H1 (cell line): ENCODE data around the gene EHBP1. TPM values are rescaled to one million over a fixed set of nuclear protein-coding genes. Genes with fewer than 3 reads are reported as not detected.

ENCODE experiments used
- CTCF ChIA-PET: fragments of 300-600 bp; sonication (Branson Sonifier 250); formaldehyde crosslinking; loops from one replicate; lab custom pipeline; 2021; ENCODE audit not compliant: partially characterized antibody; lab: Charles Lee
- POLR2A ChIA-PET: fragments of 300-600 bp; sonication (Branson Sonifier 250); formaldehyde crosslinking; loops from one replicate; lab custom pipeline; 2021; ENCODE audit warnings: inconsistent platforms; ENCODE audit not compliant: partially characterized antibody; lab: Charles Lee
- DNase-seq, 2 experiments: peaks; one replicate each; pipeline versions ENCODE4 v3.0.0 to v3.0.0-alpha.2; 2010 to 2022; ENCODE audit warnings: low spot score in 2 of 2, low read depth in 1 of 2, mixed read lengths in 1 of 2
- FAIRE-seq: peaks from 2 replicates; lab custom pipeline; 2011; peaks lifted over from hg19 to GRCh38; lab: Jason Lieb, UNC
- H2AFZ ChIP-seq: 2 replicates; pipeline ENCODE4 v1.8.1; 2012; ENCODE audit warnings: low read length, inconsistent platforms
- H2AK5ac ChIP-seq: 2 replicates; pipeline ENCODE4 v1.6.1; 2013; ENCODE audit warnings: low read depth, low read length
- H2BK120ac ChIP-seq: replicated peaks from 2 replicates; pipeline ENCODE3; 2013; ENCODE audit warnings: low read depth, low read length, inconsistent platforms
- H2BK12ac ChIP-seq: 2 replicates; pipeline ENCODE4 v1.6.1; 2013; ENCODE audit warnings: low read depth, low read length
- H2BK15ac ChIP-seq: 2 replicates; pipeline ENCODE4 v1.6.1; 2013; ENCODE audit warnings: low read length
- H2BK20ac ChIP-seq: 2 replicates; pipeline ENCODE4 v1.6.1; 2013; ENCODE audit warnings: low read length
- H2BK5ac ChIP-seq: 2 replicates; pipeline ENCODE4 v1.6.1; 2013; ENCODE audit warnings: low read depth, low read length
- H3K14ac ChIP-seq: 2 replicates; pipeline ENCODE4 v1.6.1; 2013; ENCODE audit warnings: inconsistent platforms; ENCODE audit not compliant: insufficient read length
- H3K18ac ChIP-seq: 2 replicates; pipeline ENCODE4 v1.6.1; 2013; ENCODE audit warnings: low read length; ENCODE audit errors: extremely low read depth
- H3K23ac ChIP-seq: 2 replicates; pipeline ENCODE4 v1.6.1; 2013; ENCODE audit warnings: inconsistent platforms; ENCODE audit not compliant: insufficient read length
- H3K23me2 ChIP-seq: 2 replicates; pipeline ENCODE4 v1.6.1; 2013; ENCODE audit warnings: low read depth, low read length
- H3K27ac ChIP-seq: 2 replicates; pipeline ENCODE4 v1.6.1; 2011; ENCODE audit warnings: low read depth, low read length, inconsistent platforms
- H3K27me3 ChIP-seq, 4 experiments: replicated peaks in 1 of 4; 1 replicate in 1 of 4; 2 replicates in 3 of 4; pipeline versions ENCODE4 v1.6.1 to v1.8.1; 2011 to 2013; ENCODE audit warnings: low read length in 3 of 4, mild to moderate bottlenecking in 3 of 4, inconsistent platforms in 2 of 4, mixed read lengths in 2 of 4, moderate library complexity in 1 of 4; ENCODE audit not compliant: control insufficient read depth in 3 of 4, insufficient read depth in 3 of 4; ENCODE audit errors: extremely low read depth in 1 of 4
- H3K36me3 ChIP-seq, 4 experiments: 2 replicates each; pipeline versions ENCODE4 v1.6.1 to v1.8.1; 2011 to 2013; ENCODE audit warnings: mild to moderate bottlenecking in 4 of 4, low read length in 3 of 4, moderate library complexity in 2 of 4, control low read depth in 1 of 4, inconsistent platforms in 1 of 4; ENCODE audit not compliant: insufficient read depth in 4 of 4, control insufficient read depth in 2 of 4
- H3K4ac ChIP-seq: replicated peaks from 2 replicates; pipeline ENCODE3; 2013; ENCODE audit warnings: low read length, low read depth, mixed read lengths, inconsistent platforms; ENCODE audit not compliant: insufficient read length
- H3K4me1 ChIP-seq, 4 experiments: replicated peaks in 1 of 4; 1 replicate in 1 of 4; 2 replicates in 3 of 4; pipeline versions ENCODE4 v1.6.1 to v1.8.1; 2011 to 2013; ENCODE audit warnings: low read length in 3 of 4, inconsistent platforms in 2 of 4, mixed read lengths in 1 of 4; ENCODE audit not compliant: insufficient read depth in 4 of 4, control insufficient read depth in 3 of 4
- H3K4me2 ChIP-seq, 2 experiments: 2 replicates each; pipeline versions ENCODE4 v1.6.1 to v1.8.1; 2011 to 2013; ENCODE audit warnings: low read depth in 2 of 2, low read length in 2 of 2, control low read depth in 1 of 2, inconsistent platforms in 1 of 2, mild to moderate bottlenecking in 1 of 2; ENCODE audit not compliant: insufficient read depth in 1 of 2
- H3K4me3 ChIP-seq, 4 experiments: fragments of 200-600, 300-600 bp in 1 of 4; sonication (generic), shearing (Covaris generic), sonication (Bioruptor Twin) in 1 of 4; 2 replicates each; pipeline versions ENCODE4 v1.5.1 to v1.8.1; 2011 to 2016; ENCODE audit warnings: low read length in 4 of 4, low read depth in 3 of 4, control low read depth in 2 of 4, inconsistent platforms in 2 of 4, mild to moderate bottlenecking in 2 of 4, mixed read lengths in 1 of 4, moderate library complexity in 1 of 4; ENCODE audit not compliant: insufficient read depth in 2 of 4; ENCODE audit errors: extremely low read depth in 1 of 4
- H3K56ac ChIP-seq: replicated peaks from 2 replicates; pipeline ENCODE3; 2013; ENCODE audit warnings: low read depth, mild to moderate bottlenecking, mixed read lengths, low read length, inconsistent platforms; ENCODE audit not compliant: insufficient read length
- H3K79me1 ChIP-seq: 2 replicates; pipeline ENCODE4 v1.6.1; 2013; ENCODE audit warnings: low read depth, low read length, control low read depth
- H3K79me2 ChIP-seq, 2 experiments: 2 replicates each; pipeline versions ENCODE4 v1.6.1 to v1.8.1; 2012 to 2013; ENCODE audit warnings: low read length in 2 of 2, mild to moderate bottlenecking in 2 of 2, inconsistent platforms in 1 of 2; ENCODE audit not compliant: insufficient read depth in 2 of 2, control insufficient read depth in 1 of 2
- H3K9ac ChIP-seq, 4 experiments: replicated peaks in 1 of 4; 1 replicate in 1 of 4; 2 replicates in 3 of 4; pipeline versions ENCODE4 v1.6.1 to v1.8.1; 2011 to 2013; ENCODE audit warnings: low read depth in 3 of 4, low read length in 3 of 4, control low read depth in 2 of 4, mild to moderate bottlenecking in 2 of 4, moderate library complexity in 2 of 4, inconsistent platforms in 1 of 4; ENCODE audit errors: extremely low read depth in 1 of 4
- H3K9me3 ChIP-seq, 2 experiments: 2 replicates each; pipeline versions ENCODE4 v1.6.1 to v1.8.1; 2012 to 2013; ENCODE audit warnings: mild to moderate bottlenecking in 2 of 2, moderate library complexity in 2 of 2, control low read depth in 1 of 2, inconsistent platforms in 1 of 2, low read depth in 1 of 2, low read length in 1 of 2, mixed read lengths in 1 of 2; ENCODE audit not compliant: insufficient read depth in 2 of 2
- H4K20me1 ChIP-seq, 2 experiments: replicated peaks in 1 of 2; 2 replicates each; pipeline versions ENCODE3 to v1.8.1; 2011 to 2013; ENCODE audit warnings: inconsistent platforms in 2 of 2, low read length in 2 of 2, mild to moderate bottlenecking in 1 of 2; ENCODE audit not compliant: insufficient read depth in 2 of 2, control insufficient read depth in 1 of 2
- H4K5ac ChIP-seq: 2 replicates; pipeline ENCODE4 v1.6.1; 2013; ENCODE audit warnings: low read length, low read depth, mixed read lengths, inconsistent platforms; ENCODE audit not compliant: insufficient read length
- H4K8ac ChIP-seq: 2 replicates; pipeline ENCODE4 v1.8.0; 2013; ENCODE audit warnings: mild to moderate bottlenecking, moderate library complexity, low read length, inconsistent platforms; ENCODE audit not compliant: insufficient read depth; ENCODE audit errors: extremely low read depth
- H4K91ac ChIP-seq: replicated peaks from 2 replicates; pipeline ENCODE3; 2013; ENCODE audit warnings: low read length, mixed read lengths, inconsistent platforms; ENCODE audit not compliant: insufficient read length
- ASH2L ChIP-seq: fragments of 200-600, 300-600 bp; sonication (generic); IDR thresholded peaks from one replicate; pipeline ENCODE4 v1.7.1; 2017; ENCODE audit warnings: low read length
- BCL11A ChIP-seq, 2 experiments: IDR thresholded peaks; one replicate each; pipeline ENCODE4 v1.6.1; 2011; ENCODE audit warnings: low read depth in 2 of 2, low read length in 2 of 2, mild to moderate bottlenecking in 2 of 2
- CBX8 ChIP-seq: fragments of 300-800, 300-1000 bp; sonication (generic); IDR thresholded peaks from 2 replicates; pipeline ENCODE4 v1.7.1; 2016; ENCODE audit warnings: low read depth, low read length, borderline replicate concordance
- KDM4A ChIP-seq: IDR thresholded peaks from one replicate; pipeline ENCODE4 v1.7.1; 2012; ENCODE audit warnings: low read depth, mild to moderate bottlenecking, moderate library complexity, low read length, inconsistent platforms; ENCODE audit not compliant: severe bottlenecking
- KDM5A ChIP-seq: fragments of 200-600 bp; IDR thresholded peaks from 2 replicates; pipeline ENCODE4 v1.7.1; 2012; ENCODE audit warnings: mild to moderate bottlenecking, low read length, inconsistent platforms, mixed read lengths
- RBBP5 ChIP-seq: IDR thresholded peaks from 2 replicates; pipeline ENCODE4 v1.7.1; 2012; ENCODE audit warnings: low read depth, mild to moderate bottlenecking, inconsistent platforms, low read length, moderate library complexity, borderline replicate concordance
- RFX5 ChIP-seq: IDR thresholded peaks from 2 replicates; pipeline ENCODE4 v1.6.1; 2011; ENCODE audit warnings: low read depth, low read length, improper control_type of control experiment, borderline replicate concordance
- SUZ12 ChIP-seq: fragments of 200-600 bp; sonication (generic); IDR thresholded peaks from 2 replicates; pipeline ENCODE4 v1.6.1; 2012; ENCODE audit warnings: mild to moderate bottlenecking, inconsistent platforms, low read length, moderate library complexity, mixed read lengths
- WGBS, 2 experiments: shearing (Covaris generic) in 1 of 2; methylation state at CpG; one replicate each; pipeline versions ENCODE4 v1.1.6 to v1.1.7; 2013 to 2015; ENCODE audit warnings: low lambda C conversion rate in 2 of 2, mixed read lengths in 2 of 2, inconsistent platforms in 1 of 2, low coverage in 1 of 2, missing lambda C conversion rate in 1 of 2; ENCODE audit not compliant: insufficient replicate concordance in 2 of 2, insufficient coverage in 1 of 2, insufficient read length in 1 of 2; ENCODE audit errors: extremely low coverage in 1 of 2, missing lambda C conversion rate in 1 of 2; 5-methylcytosine and 5-hydroxymethylcytosine counted together
- polyA plus RNA-seq, 7 experiments: library from polyadenylated mRNA; depleted of rRNA in 3 of 7; stranded (reverse) in 5 of 7; unstranded in 2 of 7; fragments of >200 nt in 5 of 7; fragments of 200-250 nt in 2 of 7; gene quantifications; 1 replicate in 5 of 7; 2 replicates in 1 of 7; 4 replicates in 1 of 7; pipeline versions ENCODE4 v1.2.1 to v1.2.3, GENCODE V29; 2011 to 2013; ENCODE audit warnings: missing spikeins in 2 of 7, mixed read lengths in 2 of 7
- total RNA-seq: library from RNA; stranded (reverse); fragmentation: NEBNext Ultra II Directional; extraction: Animal tissue kit (Norgen Biotek cat#: 25700); gene quantifications from 2 replicates; pipeline ENCODE4 v1.2.1, GENCODE V29; 2021

EHBP1 gene
- total and polyA plus RNA-seq, 2 of the 8 experiments (the other 6 are each of a cell fraction or from before 2014, with no cell fraction given) = 12.0 to 64.1 TPM

- H3K23me2 ChIP-seq = peaks cover 45% of the 10 kb centered on the region
- H3K9ac ChIP-seq = no peak overlapping the region; a peak in 2 of 7 replicates
- H3K4ac ChIP-seq = no peak overlapping the region
- no peak for FAIRE-seq
- no peaks in the 10 kb centered on the region for H3K9me3 ChIP-seq
- no peak overlapping the region; the same call in 1 of the 2 replicates for H2BK20ac ChIP-seq
- WGBS, 2 experiments = 1% methylated on average over 31 of the region's 42 CpGs; no CpG with 5 or more reads in 1 of the 2 experiments
- no peak overlapping the region for H4K91ac ChIP-seq
- H3K4me2 ChIP-seq = peak overlapping the region; percentile 86 to 96
- H2AFZ ChIP-seq = peak overlapping the region; percentile 48; the same call in 1 of the 2 replicates
- H3K4me3 ChIP-seq = peak overlapping the region; percentile 53 to 80 (median 66)
- POLR2A ChIA-PET = interaction anchor here (6.8 kb wide), 1 partner anchor 8 kb away, joined by 32 read pairs; no protein-coding TSS in a partner anchor
- peak overlapping the region; percentile 19 for H3K18ac ChIP-seq
- no peak overlapping the region for H3K27ac ChIP-seq
- H4K20me1 ChIP-seq = peaks cover 10 to 13% of the 10 kb centered on the region in 2 experiments
- CTCF ChIA-PET = interaction anchor here (1.0 to 6.5 kb wide), 3 partner anchors 7 to 594 kb away, joined by 3 to 50 read pairs (median 12); no protein-coding TSS in a partner anchor
- H2BK5ac ChIP-seq = peak overlapping the region; percentile 52; the same call in 1 of the 2 replicates
- no peak overlapping the region for H2BK120ac ChIP-seq
- no peak overlapping the region for H3K56ac ChIP-seq
- no peaks in the 10 kb centered on the region for H3K79me1 ChIP-seq
- peaks cover 0 to 15% (median 0%) of the 10 kb centered on the region in 4 experiments; a peak in 2 of 8 replicates for H3K36me3 ChIP-seq
- H3K23ac ChIP-seq = no peak overlapping the region
- 0 out of 2 replicates have a peak overlapping the region, but pooled peaks have one; percentile 60 for H2BK12ac ChIP-seq
- H4K5ac ChIP-seq = no peak overlapping the region
- H3K79me2 ChIP-seq = no peaks in the 10 kb centered on the region
- no peak overlapping the region for H3K14ac ChIP-seq
- H4K8ac ChIP-seq = no peak overlapping the region
- peaks cover 40 to 96% (median 87%) of the 10 kb centered on the region in 4 experiments for H3K27me3 ChIP-seq
- peak in 1 of 2 experiments; percentile 82 for DNase-seq
- TF ChIP-seq SUZ12 (peak; percentile 24; the same call in 1 of the 2 replicates), KDM4A (peak; percentile 45), RFX5 (no peak), KDM5A (no peak), RBBP5 (peak; percentile 50; the same call in 1 of the 2 replicates), BCL11A (IDR thresholded peaks at IDR 0.05; ENCODE audit: low read depth in 2 of 2, low read length in 2 of 2) (no peak), CBX8 (0 out of 2 replicates have a peak, but pooled peaks have one; percentile 27), ASH2L (peak; percentile 53)
- peaks cover 4 to 51% (median 36%) of the 10 kb centered on the region in 4 experiments for H3K4me1 ChIP-seq
- no peak overlapping the region for H2AK5ac ChIP-seq
- H2BK15ac ChIP-seq = no peak overlapping the region; the same call in 1 of the 2 replicates
These were observed 345.7 kb downstream of the EHBP1 start for GRCh38 chr2:63051042-63051794.
